ENCODE data around the gene MAP1B. TPM values are rescaled to one million over a fixed set of nuclear protein-coding genes. Genes with fewer than 3 reads are reported as not detected.

The MAP1B gene
- polyA plus RNA-seq, 1 donor from 2014 or later = 234 TPM

DNA sequence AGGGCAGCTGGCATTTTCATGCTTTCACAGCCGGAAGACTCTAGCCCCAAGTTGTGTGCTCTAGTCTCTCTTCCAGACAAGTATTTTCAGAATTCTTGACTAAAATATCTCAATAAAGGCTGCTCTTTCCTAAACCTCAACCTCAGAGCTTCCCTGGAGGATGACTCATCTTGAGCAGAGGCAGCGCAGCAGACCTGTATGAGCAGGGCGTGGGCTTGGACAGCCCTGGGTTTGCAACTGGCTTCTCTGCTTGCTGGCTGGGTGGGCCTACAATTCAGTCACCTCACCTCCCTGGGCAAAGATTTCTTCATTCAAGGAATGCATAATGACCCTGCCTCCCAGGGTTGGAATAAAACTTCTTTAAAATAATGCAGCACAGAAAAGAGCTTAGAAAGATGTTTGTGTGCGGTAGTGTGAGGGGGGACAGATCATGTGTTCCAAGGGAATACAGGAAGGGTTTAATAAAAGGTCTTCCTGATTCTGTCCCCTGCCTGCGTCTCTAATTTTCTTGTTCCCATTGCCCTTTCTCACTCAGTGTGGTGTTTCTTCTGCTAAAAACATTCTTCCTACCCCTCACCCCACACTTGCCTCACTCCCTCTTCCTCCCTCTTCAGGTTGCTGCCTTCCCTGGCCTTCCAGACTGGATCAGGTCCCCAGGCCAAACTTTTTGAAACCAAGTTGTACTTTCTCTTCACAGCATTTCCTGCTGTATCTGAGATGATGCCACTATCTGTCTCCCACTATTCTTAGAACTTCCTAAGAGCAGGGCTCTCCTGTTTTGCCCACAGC is 39.4 kb upstream of the MAP1B start:
- no peak overlapping the region for H3K9ac ChIP-seq (ENCODE audit: low read length)
- no peaks in the 10 kb centered on the region for H3K36me3 ChIP-seq (ENCODE audit: insufficient read depth, low read length)
- no peaks in the 10 kb centered on the region for H3K79me2 ChIP-seq (replicated peaks; ENCODE audit: insufficient read depth, low read length)
- no peak overlapping the region for H2AFZ ChIP-seq (ENCODE audit: low read depth, low read length)
- TF ChIP-seq, protein P1, sequence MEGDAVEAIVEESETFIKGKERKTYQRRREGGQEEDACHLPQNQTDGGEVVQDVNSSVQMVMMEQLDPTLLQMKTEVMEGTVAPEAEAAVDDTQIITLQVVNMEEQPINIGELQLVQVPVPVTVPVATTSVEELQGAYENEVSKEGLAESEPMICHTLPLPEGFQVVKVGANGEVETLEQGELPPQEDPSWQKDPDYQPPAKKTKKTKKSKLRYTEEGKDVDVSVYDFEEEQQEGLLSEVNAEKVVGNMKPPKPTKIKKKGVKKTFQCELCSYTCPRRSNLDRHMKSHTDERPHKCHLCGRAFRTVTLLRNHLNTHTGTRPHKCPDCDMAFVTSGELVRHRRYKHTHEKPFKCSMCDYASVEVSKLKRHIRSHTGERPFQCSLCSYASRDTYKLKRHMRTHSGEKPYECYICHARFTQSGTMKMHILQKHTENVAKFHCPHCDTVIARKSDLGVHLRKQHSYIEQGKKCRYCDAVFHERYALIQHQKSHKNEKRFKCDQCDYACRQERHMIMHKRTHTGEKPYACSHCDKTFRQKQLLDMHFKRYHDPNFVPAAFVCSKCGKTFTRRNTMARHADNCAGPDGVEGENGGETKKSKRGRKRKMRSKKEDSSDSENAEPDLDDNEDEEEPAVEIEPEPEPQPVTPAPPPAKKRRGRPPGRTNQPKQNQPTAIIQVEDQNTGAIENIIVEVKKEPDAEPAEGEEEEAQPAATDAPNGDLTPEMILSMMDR (IDR thresholded peaks at IDR 0.05; ENCODE audit: poor library complexity, severe bottlenecking) = no peak
- no peak for TF ChIP-seq EZH2 (IDR thresholded peaks at IDR 0.05; ENCODE audit: borderline replicate concordance, insufficient read depth, low read length, poor library complexity, severe bottlenecking)
- TF ChIP-seq SMC3 (conservative IDR thresholded peaks at IDR 0.05; ENCODE audit: poor library complexity) = no peak
- TF ChIP-seq, protein P2, sequence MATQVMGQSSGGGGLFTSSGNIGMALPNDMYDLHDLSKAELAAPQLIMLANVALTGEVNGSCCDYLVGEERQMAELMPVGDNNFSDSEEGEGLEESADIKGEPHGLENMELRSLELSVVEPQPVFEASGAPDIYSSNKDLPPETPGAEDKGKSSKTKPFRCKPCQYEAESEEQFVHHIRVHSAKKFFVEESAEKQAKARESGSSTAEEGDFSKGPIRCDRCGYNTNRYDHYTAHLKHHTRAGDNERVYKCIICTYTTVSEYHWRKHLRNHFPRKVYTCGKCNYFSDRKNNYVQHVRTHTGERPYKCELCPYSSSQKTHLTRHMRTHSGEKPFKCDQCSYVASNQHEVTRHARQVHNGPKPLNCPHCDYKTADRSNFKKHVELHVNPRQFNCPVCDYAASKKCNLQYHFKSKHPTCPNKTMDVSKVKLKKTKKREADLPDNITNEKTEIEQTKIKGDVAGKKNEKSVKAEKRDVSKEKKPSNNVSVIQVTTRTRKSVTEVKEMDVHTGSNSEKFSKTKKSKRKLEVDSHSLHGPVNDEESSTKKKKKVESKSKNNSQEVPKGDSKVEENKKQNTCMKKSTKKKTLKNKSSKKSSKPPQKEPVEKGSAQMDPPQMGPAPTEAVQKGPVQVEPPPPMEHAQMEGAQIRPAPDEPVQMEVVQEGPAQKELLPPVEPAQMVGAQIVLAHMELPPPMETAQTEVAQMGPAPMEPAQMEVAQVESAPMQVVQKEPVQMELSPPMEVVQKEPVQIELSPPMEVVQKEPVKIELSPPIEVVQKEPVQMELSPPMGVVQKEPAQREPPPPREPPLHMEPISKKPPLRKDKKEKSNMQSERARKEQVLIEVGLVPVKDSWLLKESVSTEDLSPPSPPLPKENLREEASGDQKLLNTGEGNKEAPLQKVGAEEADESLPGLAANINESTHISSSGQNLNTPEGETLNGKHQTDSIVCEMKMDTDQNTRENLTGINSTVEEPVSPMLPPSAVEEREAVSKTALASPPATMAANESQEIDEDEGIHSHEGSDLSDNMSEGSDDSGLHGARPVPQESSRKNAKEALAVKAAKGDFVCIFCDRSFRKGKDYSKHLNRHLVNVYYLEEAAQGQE (IDR thresholded peaks at IDR 0.05; ENCODE audit: borderline replicate concordance) = no peak
- TF ChIP-seq RAD21 (conservative IDR thresholded peaks at IDR 0.05) = no peak
- no peak for TF ChIP-seq EP300 (conservative IDR thresholded peaks at IDR 0.05; ENCODE audit: poor library complexity, severe bottlenecking)
- no peak for TF ChIP-seq TAF1 (IDR thresholded peaks at IDR 0.05; ENCODE audit: low read depth)
- no peak for TF ChIP-seq POLR2AphosphoS5 (IDR thresholded peaks at IDR 0.05)
- no peak for TF ChIP-seq MXI1 (conservative IDR thresholded peaks at IDR 0.05; ENCODE audit: poor library complexity, severe bottlenecking)
- H3K27ac ChIP-seq (ENCODE audit: low read length) = no peak overlapping the region
- no peaks in the 10 kb centered on the region for H3K9me3 ChIP-seq (ENCODE audit: low read length)
- H3K27me3 ChIP-seq (ENCODE audit: insufficient read depth, low read depth, low read length) = no peaks in the 10 kb centered on the region
- H3F3A ChIP-seq (ENCODE audit: insufficient read depth, low read length, poor library complexity, severe bottlenecking) = peaks cover 3% of the 10 kb centered on the region
- H3K9me2 ChIP-seq (ENCODE audit: insufficient read depth, low read length) = no peaks in the 10 kb centered on the region
- H3K4me3 ChIP-seq (ENCODE audit: low read length) = no peak overlapping the region
- H4K20me1 ChIP-seq (ENCODE audit: insufficient read depth) = no peaks in the 10 kb centered on the region
- no peak overlapping the region for H3K4me2 ChIP-seq (ENCODE audit: low read length)

- H4K20me1 ChIP-seq (ENCODE audit: insufficient read depth) = no peaks in the 10 kb centered on the region
- H3K4me2 ChIP-seq (ENCODE audit: low read length) = no peak overlapping the region
- H3K27me3 ChIP-seq (ENCODE audit: insufficient read depth, low read depth, low read length) = no peaks in the 10 kb centered on the region
- no peak overlapping the region for H2AFZ ChIP-seq (ENCODE audit: low read depth, low read length)
- TF ChIP-seq EZH2 (IDR thresholded peaks at IDR 0.05; ENCODE audit: borderline replicate concordance, insufficient read depth, low read length, poor library complexity, severe bottlenecking) (no peak), POLR2AphosphoS5 (IDR thresholded peaks at IDR 0.05) (no peak), MXI1 (conservative IDR thresholded peaks at IDR 0.05; ENCODE audit: poor library complexity, severe bottlenecking) (no peak), SMC3 (conservative IDR thresholded peaks at IDR 0.05; ENCODE audit: poor library complexity) (no peak), EP300 (conservative IDR thresholded peaks at IDR 0.05; ENCODE audit: poor library complexity, severe bottlenecking) (no peak)
- TF ChIP-seq, protein P2 (IDR thresholded peaks at IDR 0.05; ENCODE audit: borderline replicate concordance) = no peak
- no peaks in the 10 kb centered on the region for H3K36me3 ChIP-seq (ENCODE audit: insufficient read depth, low read length)
- no peak overlapping the region for H3K9ac ChIP-seq (ENCODE audit: low read length)
- H3K79me2 ChIP-seq (replicated peaks; ENCODE audit: insufficient read depth, low read length) = no peaks in the 10 kb centered on the region
- no peaks in the 10 kb centered on the region for H3K9me2 ChIP-seq (ENCODE audit: insufficient read depth, low read length)
- H3K4me3 ChIP-seq (ENCODE audit: low read length) = no peak overlapping the region
- H3F3A ChIP-seq (ENCODE audit: insufficient read depth, low read length, poor library complexity, severe bottlenecking) = peaks cover 2% of the 10 kb centered on the region
- H3K27ac ChIP-seq (ENCODE audit: low read length) = no peak overlapping the region
- no peaks in the 10 kb centered on the region for H3K9me3 ChIP-seq (ENCODE audit: low read length)
These were observed 36.7 kb upstream of the MAP1B start for GRCh38 chr5:72070529-72070928.
